ENCODE data around the gene IKZF1.

- TF ChIP-seq CTCF (conservative IDR thresholded peaks at IDR 0.05; ENCODE audit: low read depth, low read length), result no peak
- no peak for TF ChIP-seq EZH2 (IDR thresholded peaks at IDR 0.05; ENCODE audit: borderline replicate concordance, low read depth, low read length, poor library complexity, severe bottlenecking)
These were observed 39.6 kb upstream of the IKZF1 start for GRCh38 chr7:50264908-50265307.

Data from A673 (cell line).